GM12873 (cell line): ENCODE measurements around the gene SERPINH1.
A peak's percentile ranks its signal among the peaks of the same experiment; 100 is the strongest.

Source experiments
- CTCF ChIP-seq: IDR thresholded peaks from 2 replicates; pipeline ENCODE4 v1.5.1; 2012; ENCODE audit warnings: low read depth, mild to moderate bottlenecking, moderate library complexity, low read length, control low read depth; ENCODE audit not compliant: insufficient read depth; ENCODE audit errors: missing control alignments

Gene SERPINH1

GRCh38 chr11:75520688-75521087, 41.4 kb upstream of the SERPINH1 start:
- TF ChIP-seq CTCF: no peak

- no peak for TF ChIP-seq CTCF
Observed at GRCh38 chr11:75522286-75523044, 39.6 kb upstream of the SERPINH1 start.

GRCh38 chr11:75523189-75523588, 38.9 kb upstream of the SERPINH1 start:
- no peak for TF ChIP-seq CTCF

GRCh38 chr11:75523811-75524664, 38.0 kb upstream of the SERPINH1 start:
- no peak for TF ChIP-seq CTCF

GRCh38 chr11:75524665-75525432, 37.2 kb upstream of the SERPINH1 start:
- TF ChIP-seq CTCF: no peak

GRCh38 chr11:75525433-75526191, 36.4 kb upstream of the SERPINH1 start, which contains the start of gene GDPD5:
Gene GDPD5 (minus strand): TSS chr11:75525941. CDS start chr11:75477735, 48,206 bp downstream.
- TF ChIP-seq CTCF: peak; percentile 55
